Suprapubic skin (tissue), 4 donors: Measurements from ENCODE around the gene TMC7. TPM values are rescaled to one million over a fixed set of nuclear protein-coding genes. Genes with fewer than 3 reads are reported as not detected.
A peak's percentile ranks its signal among the peaks of the same experiment; 100 is the strongest.

Experiments
- DNase-seq, 2 donors: peaks; one replicate each; pipeline ENCODE4 v3.0.0-alpha.2; 2019; ENCODE audit warnings: low spot score in 2 of 2
- H3K27ac ChIP-seq: fragments of 200-600 bp; sonication (generic); one replicate; pipeline ENCODE4 v1.5.1; 2019
- H3K27me3 ChIP-seq: fragments of 200-600 bp; sonication (generic); one replicate; pipeline ENCODE4 v1.5.1; 2019
- H3K36me3 ChIP-seq: fragments of 200-600 bp; sonication (generic); one replicate; pipeline ENCODE4 v1.5.1; 2019
- H3K4me1 ChIP-seq: fragments of 200-600 bp; sonication (generic); one replicate; pipeline ENCODE4 v1.5.1; 2019
- H3K4me3 ChIP-seq: fragments of 200-600 bp; sonication (generic); one replicate; pipeline ENCODE4 v1.5.1; 2019; ENCODE audit warnings: mild to moderate bottlenecking
- H3K9me3 ChIP-seq: fragments of 200-600 bp; sonication (generic); one replicate; pipeline ENCODE4 v1.5.1; 2019
- EP300 ChIP-seq: sonication (generic); formaldehyde crosslinking; IDR thresholded peaks from one replicate; pipeline ENCODE4 v1.6.1; 2017; ENCODE audit warnings: antibody characterized with exemption
- POLR2A ChIP-seq, 2 donors: fragments of 450-650 bp; IDR thresholded peaks; one replicate each; pipeline ENCODE4 v1.6.1; 2017; ENCODE audit warnings: antibody characterized with exemption in 2 of 2, mild to moderate bottlenecking in 2 of 2, moderate library complexity in 2 of 2
- POLR2AphosphoS5 ChIP-seq, 3 donors: sonication (generic); formaldehyde crosslinking; IDR thresholded peaks; one replicate each; pipeline ENCODE4 v1.6.1; 2017; ENCODE audit warnings: antibody characterized with exemption in 3 of 3
- WGBS: methylation state at CpG from one replicate; pipeline ENCODE4 v1.1.5; 2018; 5-methylcytosine and 5-hydroxymethylcytosine counted together
- total RNA-seq, 4 donors: library from RNA; depleted of rRNA; stranded (reverse); fragments of >200 nt; gene quantifications; one replicate each; pipeline ENCODE4 v1.1.0, GENCODE V29; 2016
- TF ChIP-seq, protein P1 (sequence below), 2 donors: fragments of 200-600 bp in 1 of 2; fragments of 450-650 bp in 1 of 2; sonication (generic) in 1 of 2; IDR thresholded peaks; one replicate each; pipeline ENCODE4 v1.5.1; 2016 to 2019; ENCODE audit warnings: antibody characterized with exemption in 2 of 2, mild to moderate bottlenecking in 1 of 2, moderate library complexity in 1 of 2

TMC7 gene
- total RNA-seq, 4 donors from 2014 or later, result 0.52 to 2.7 (median 1.6) TPM

DNA sequence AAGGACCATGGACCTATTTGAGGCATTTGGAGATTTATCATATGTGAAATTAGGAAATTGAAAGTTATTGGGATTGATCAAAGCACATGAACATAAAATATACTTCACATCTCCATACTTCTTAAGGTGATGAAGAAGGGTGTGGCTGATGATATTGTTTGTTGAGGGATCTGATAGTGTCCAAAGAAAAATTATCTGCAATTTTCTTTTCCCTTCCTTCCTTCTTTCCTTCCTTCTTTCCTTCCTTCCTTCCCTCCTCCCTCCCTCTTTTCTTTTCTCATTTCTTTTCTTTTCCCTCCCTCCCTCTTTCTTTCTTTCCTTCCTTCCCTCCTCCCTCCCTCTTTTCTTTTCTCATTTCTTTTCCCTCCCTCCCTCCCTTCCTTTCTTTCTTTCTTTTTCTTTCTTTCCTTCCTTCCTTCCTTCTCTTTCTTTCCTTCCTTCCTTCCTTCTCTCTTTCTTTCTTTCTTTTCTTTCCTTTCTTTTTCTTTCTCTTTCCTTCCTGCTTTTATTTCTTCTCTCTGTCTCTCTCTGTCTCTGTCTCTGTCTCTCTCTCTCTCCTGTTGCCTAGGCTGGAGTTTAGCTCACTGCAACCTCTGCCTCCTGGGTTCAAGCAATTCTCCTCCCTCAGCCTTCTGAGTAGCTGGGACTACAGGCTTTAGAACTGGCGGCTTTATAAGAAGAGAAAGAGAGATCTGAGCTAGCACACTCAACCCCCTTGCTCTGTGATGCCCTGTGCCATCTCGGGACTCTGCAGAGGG, 109.1 kb downstream of the TMC7 start:
- Histone ChIP-seq H3K36me3 (no peaks in the 10 kb centered on the region), H3K27me3 (no peaks in the 10 kb centered on the region), H3K4me1 (no peaks in the 10 kb centered on the region), H3K27ac (no peak overlapping the region), H3K4me3 (no peak overlapping the region), H3K9me3 (no peaks in the 10 kb centered on the region)
- DNase-seq, result no peak
- TF ChIP-seq EP300 (no peak), POLR2A (IDR thresholded peaks at IDR 0.05) (no peak), POLR2AphosphoS5 (IDR thresholded peaks at IDR 0.05) (no peak)
- TF ChIP-seq, protein P1, sequence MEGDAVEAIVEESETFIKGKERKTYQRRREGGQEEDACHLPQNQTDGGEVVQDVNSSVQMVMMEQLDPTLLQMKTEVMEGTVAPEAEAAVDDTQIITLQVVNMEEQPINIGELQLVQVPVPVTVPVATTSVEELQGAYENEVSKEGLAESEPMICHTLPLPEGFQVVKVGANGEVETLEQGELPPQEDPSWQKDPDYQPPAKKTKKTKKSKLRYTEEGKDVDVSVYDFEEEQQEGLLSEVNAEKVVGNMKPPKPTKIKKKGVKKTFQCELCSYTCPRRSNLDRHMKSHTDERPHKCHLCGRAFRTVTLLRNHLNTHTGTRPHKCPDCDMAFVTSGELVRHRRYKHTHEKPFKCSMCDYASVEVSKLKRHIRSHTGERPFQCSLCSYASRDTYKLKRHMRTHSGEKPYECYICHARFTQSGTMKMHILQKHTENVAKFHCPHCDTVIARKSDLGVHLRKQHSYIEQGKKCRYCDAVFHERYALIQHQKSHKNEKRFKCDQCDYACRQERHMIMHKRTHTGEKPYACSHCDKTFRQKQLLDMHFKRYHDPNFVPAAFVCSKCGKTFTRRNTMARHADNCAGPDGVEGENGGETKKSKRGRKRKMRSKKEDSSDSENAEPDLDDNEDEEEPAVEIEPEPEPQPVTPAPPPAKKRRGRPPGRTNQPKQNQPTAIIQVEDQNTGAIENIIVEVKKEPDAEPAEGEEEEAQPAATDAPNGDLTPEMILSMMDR (IDR thresholded peaks at IDR 0.05), result no peak
- WGBS, result 84% methylated on average over 2 of the region's 2 CpGs

DNA sequence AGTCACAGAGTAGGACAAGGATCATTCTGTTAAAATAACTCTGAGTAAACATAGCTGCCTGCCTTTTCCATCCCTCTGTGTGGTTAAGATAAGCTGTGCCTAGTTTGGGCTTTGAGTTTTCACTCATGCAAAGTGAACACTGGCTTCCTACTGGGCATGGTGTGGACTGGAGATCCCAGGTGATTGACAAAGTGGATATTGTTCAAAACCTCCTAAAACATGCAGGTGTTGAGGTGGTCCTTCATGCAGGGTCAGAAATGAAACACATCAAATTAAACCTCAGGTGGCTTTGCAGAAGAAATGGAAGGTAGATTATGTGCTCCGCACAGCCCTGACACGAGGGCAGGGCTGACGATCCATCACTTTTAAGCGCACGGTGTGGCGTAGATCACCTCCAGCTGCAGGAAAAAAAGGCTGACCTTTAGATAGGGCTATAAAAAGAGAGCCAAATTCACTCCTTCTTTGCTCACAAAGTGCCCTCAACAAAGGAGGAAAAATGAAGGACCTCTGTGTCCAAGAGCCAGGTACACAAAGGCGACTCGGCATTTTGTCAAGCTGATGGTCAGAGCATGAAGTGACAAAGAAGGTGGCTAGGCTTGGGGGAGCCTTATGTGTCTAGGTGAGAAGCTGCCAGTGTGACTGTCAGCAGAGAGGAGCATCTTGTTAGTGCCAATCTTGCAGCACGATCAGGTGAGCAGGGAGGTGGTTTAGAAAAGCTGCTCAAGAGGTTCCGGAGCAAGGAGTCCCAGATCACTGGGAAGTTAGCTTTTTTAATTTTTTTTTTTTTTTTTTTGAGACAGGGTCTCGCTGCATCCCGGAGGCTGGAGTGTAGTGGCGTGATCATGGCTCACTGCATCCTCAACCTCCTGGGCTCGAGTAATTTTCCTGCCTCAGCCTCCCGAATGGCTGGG, 110.2 kb downstream of the TMC7 start:
- Histone ChIP-seq H3K9me3 (no peaks in the 10 kb centered on the region), H3K27ac (no peak overlapping the region), H3K4me1 (no peaks in the 10 kb centered on the region), H3K4me3 (no peak overlapping the region), H3K36me3 (no peaks in the 10 kb centered on the region), H3K27me3 (no peaks in the 10 kb centered on the region)
- 81% methylated on average over 15 of the region's 15 CpGs for WGBS
- DNase-seq, result peak in 1 of 2 donors; percentile 56
- TF ChIP-seq POLR2AphosphoS5 (IDR thresholded peaks at IDR 0.05), result no peak
- no peak for TF ChIP-seq POLR2A (IDR thresholded peaks at IDR 0.05)
- TF ChIP-seq, protein P1 (IDR thresholded peaks at IDR 0.05), result no peak
- no peak for TF ChIP-seq EP300

DNA sequence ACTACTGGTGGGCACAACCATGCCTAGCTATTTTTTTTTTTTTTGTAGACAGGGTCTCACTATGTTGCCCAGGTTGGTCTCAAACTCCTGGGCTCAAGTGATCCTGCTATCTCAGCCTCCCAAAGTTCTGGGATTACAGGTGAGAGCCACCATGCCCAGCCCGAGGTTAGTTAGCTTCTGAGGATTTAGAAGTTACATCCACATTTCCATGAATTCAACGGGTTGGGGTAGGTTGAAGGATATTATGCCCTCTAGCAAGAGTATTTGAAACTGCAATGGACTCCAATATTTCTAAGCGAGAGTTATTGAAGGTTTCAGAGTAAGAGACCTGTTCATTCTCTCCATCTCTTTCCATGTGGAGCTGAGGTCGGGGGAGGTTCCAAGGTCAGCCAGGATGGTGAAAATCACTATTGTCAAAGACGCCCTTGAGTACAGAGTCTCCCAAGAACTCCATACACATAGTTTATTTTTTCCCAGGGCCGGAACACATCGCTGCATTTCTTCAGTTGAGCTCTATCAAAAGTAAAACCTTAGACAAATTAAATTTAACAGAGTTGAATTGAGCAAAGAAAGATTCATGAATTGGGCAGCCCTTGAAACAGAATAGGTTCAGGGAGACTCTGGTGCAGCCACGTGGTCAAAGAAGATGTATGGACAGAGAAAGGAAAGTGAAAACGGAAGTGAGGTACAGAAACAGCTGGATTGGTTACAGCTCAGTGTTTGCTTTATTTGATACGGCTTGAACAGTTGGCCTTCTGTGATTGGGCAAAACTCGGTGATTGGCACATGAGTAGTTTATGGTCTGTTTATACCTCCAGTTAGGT, 111.0 kb downstream of the TMC7 start:
- 79% methylated on average over 11 of the region's 11 CpGs for WGBS
- Histone ChIP-seq H3K4me3 (no peak overlapping the region), H3K9me3 (no peaks in the 10 kb centered on the region), H3K27me3 (no peaks in the 10 kb centered on the region), H3K36me3 (no peaks in the 10 kb centered on the region), H3K27ac (no peak overlapping the region), H3K4me1 (no peaks in the 10 kb centered on the region)
- peak in 1 of 2 donors; percentile 55 for DNase-seq
- TF ChIP-seq, protein P1 (IDR thresholded peaks at IDR 0.05), result no peak
- TF ChIP-seq EP300 (no peak), POLR2A (IDR thresholded peaks at IDR 0.05) (no peak), POLR2AphosphoS5 (IDR thresholded peaks at IDR 0.05) (no peak)

- Histone ChIP-seq H3K27ac (no peak overlapping the region), H3K36me3 (no peaks in the 10 kb centered on the region), H3K27me3 (no peaks in the 10 kb centered on the region), H3K4me3 (no peak overlapping the region), H3K9me3 (no peaks in the 10 kb centered on the region), H3K4me1 (no peaks in the 10 kb centered on the region)
- peak in 1 of 2 donors; percentile 48 for DNase-seq
- TF ChIP-seq, protein P1 (IDR thresholded peaks at IDR 0.05), result no peak
- no peak for TF ChIP-seq EP300
- TF ChIP-seq POLR2AphosphoS5 (IDR thresholded peaks at IDR 0.05), result no peak
- TF ChIP-seq POLR2A (IDR thresholded peaks at IDR 0.05), result no peak
- WGBS, result 84% methylated on average over 5 of the region's 5 CpGs
Observed at GRCh38 chr16:19095654-19096053, 111.9 kb downstream of the TMC7 start.
